Endothelial cell of umbilical vein (primary cell): ENCODE results near the gene CASP7. TPM values are rescaled to one million over a fixed set of nuclear protein-coding genes. Genes with fewer than 3 reads are reported as not detected.

Source experiments
- BruUV-seq: library from RNA; stranded (reverse); fragments of 400-500 nt; replicated peaks from 2 replicates; lab custom pipeline; 2021; lab: Mats Ljungman, UMichigan
- CTCF ChIA-PET: fragments of 300-600, 350-600 bp; sonication (Branson Sonifier 250); formaldehyde crosslinking; loops from one replicate; lab custom pipeline; 2021; ENCODE audit warnings: antibody characterized with exemption, inconsistent platforms; lab: Charles Lee
- POLR2A ChIA-PET: fragments of 300-600, 350-600 bp; sonication (Branson Sonifier 250); formaldehyde crosslinking; loops from one replicate; lab custom pipeline; 2021; ENCODE audit warnings: antibody characterized with exemption, inconsistent platforms; lab: Charles Lee
- DNase-seq: peaks from one replicate; pipeline ENCODE4 v3.0.0-alpha.2; 2011; ENCODE audit warnings: low read depth, low spot score
- FAIRE-seq: peaks from 2 replicates; lab custom pipeline; 2011; peaks lifted over from hg19 to GRCh38; lab: Jason Lieb, UNC
- H2AFZ ChIP-seq: 2 replicates; pipeline ENCODE4 v1.6.0; 2012; ENCODE audit warnings: low read depth, low read length, control low read depth, inconsistent platforms
- H3K27ac ChIP-seq: 2 replicates; pipeline ENCODE4 v1.5.1; 2011; ENCODE audit warnings: low read depth, mild to moderate bottlenecking, control low read depth, low read length, moderate library complexity; ENCODE audit not compliant: insufficient read depth
- H3K27me3 ChIP-seq, 2 experiments: 2 replicates each; pipeline versions ENCODE4 v1.6.0 to v1.6.1; 2011; ENCODE audit warnings: low read length in 2 of 2, mixed read lengths in 1 of 2; ENCODE audit not compliant: control insufficient read depth in 2 of 2, insufficient read depth in 2 of 2
- H3K36me3 ChIP-seq, 2 experiments: 2 replicates in 1 of 2; 3 replicates in 1 of 2; pipeline ENCODE4 v1.5.1; 2011; ENCODE audit warnings: low read length in 2 of 2, mild to moderate bottlenecking in 1 of 2, moderate library complexity in 1 of 2; ENCODE audit not compliant: control insufficient read depth in 2 of 2, insufficient read depth in 2 of 2; ENCODE audit errors: extremely low read depth in 1 of 2
- H3K4me1 ChIP-seq: 3 replicates; pipeline ENCODE4 v1.5.1; 2011; ENCODE audit warnings: mild to moderate bottlenecking, low read length; ENCODE audit not compliant: control insufficient read depth, insufficient read depth; ENCODE audit errors: extremely low read depth
- H3K4me2 ChIP-seq: 2 replicates; pipeline ENCODE4 v1.6.1; 2011; ENCODE audit warnings: low read length, control low read depth, mixed read lengths; ENCODE audit not compliant: insufficient read depth
- H3K4me3 ChIP-seq, 3 experiments: fragments of 200-600 bp in 1 of 3; sonication (generic), shearing (Covaris generic) in 1 of 3; replicated peaks in 1 of 3; 2 replicates each; pipeline ENCODE4 v1.5.1; 2011 to 2016; ENCODE audit warnings: control low read depth in 3 of 3, low read length in 3 of 3, mild to moderate bottlenecking in 2 of 3, inconsistent platforms in 1 of 3, low read depth in 1 of 3, moderate library complexity in 1 of 3; ENCODE audit not compliant: insufficient read depth in 1 of 3
- H3K79me2 ChIP-seq: 2 replicates; pipeline ENCODE4 v1.6.0; 2012; ENCODE audit warnings: low read length, inconsistent platforms; ENCODE audit not compliant: control insufficient read depth, insufficient read depth
- H3K9ac ChIP-seq: replicated peaks from 2 replicates; pipeline ENCODE3; 2011; ENCODE audit warnings: low read length, control low read depth; ENCODE audit not compliant: insufficient read depth; ENCODE audit errors: extremely low read depth
- H3K9me1 ChIP-seq: replicated peaks from 3 replicates; pipeline ENCODE4 v1.6.0; 2011; ENCODE audit warnings: mild to moderate bottlenecking, low read length; ENCODE audit not compliant: control insufficient read depth, insufficient read depth; ENCODE audit errors: extremely low read depth
- H3K9me3 ChIP-seq: replicated peaks from 2 replicates; pipeline ENCODE4 v1.5.1; 2012; ENCODE audit warnings: low read length, inconsistent platforms; ENCODE audit not compliant: control insufficient read depth, insufficient read depth
- H4K20me1 ChIP-seq: replicated peaks from 2 replicates; pipeline ENCODE3; 2011; ENCODE audit warnings: mild to moderate bottlenecking, low read length; ENCODE audit not compliant: control insufficient read depth, insufficient read depth; ENCODE audit errors: extremely low read depth
- EZH2 ChIP-seq: IDR thresholded peaks from 2 replicates; pipeline ENCODE4 v1.6.1; 2012; ENCODE audit warnings: borderline replicate concordance, low read depth, mild to moderate bottlenecking, moderate library complexity, low read length, inconsistent platforms; ENCODE audit not compliant: severe bottlenecking
- FOS ChIP-seq: IDR thresholded peaks from 2 replicates; pipeline ENCODE4 v1.6.1; 2011; ENCODE audit warnings: mild to moderate bottlenecking, low read length, moderate library complexity, borderline replicate concordance; ENCODE audit not compliant: insufficient read depth
- GATA2 ChIP-seq: IDR thresholded peaks from 2 replicates; pipeline ENCODE4 v1.7.0; 2011; ENCODE audit warnings: low read depth, mild to moderate bottlenecking, moderate library complexity, mixed read lengths, low read length; ENCODE audit not compliant: insufficient read length, insufficient read depth
- JUN ChIP-seq: IDR thresholded peaks from 2 replicates; pipeline ENCODE4 v1.6.1; 2011; ENCODE audit warnings: borderline replicate concordance, low read depth; ENCODE audit not compliant: insufficient read length, insufficient read depth
- MAX ChIP-seq: IDR thresholded peaks from 2 replicates; pipeline ENCODE4 v1.6.1; 2011; ENCODE audit not compliant: insufficient read depth, insufficient read length
- MYC ChIP-seq: IDR thresholded peaks from one replicate; pipeline ENCODE4 v1.6.1; 2011; ENCODE audit warnings: mild to moderate bottlenecking, low read depth, low read length
- POLR2A ChIP-seq: IDR thresholded peaks from 2 replicates; pipeline ENCODE4 v1.6.1; 2012; ENCODE audit warnings: low read depth, mild to moderate bottlenecking, control low read depth, low read length
- dilution Hi-C: fragments of 300-500 bp; cut with MboI; formaldehyde crosslinking; loops from one replicate; pipeline ENCODE4 v1.15.0; 2019; ENCODE audit warnings: low sequenced_read_pairs; ENCODE audit not compliant: extremely low pct_ligation_motif_present
- intact Hi-C: fragments of 100-400 bp; cut with micrococcal nuclease; formaldehyde crosslinking; loops from one replicate; pipeline ENCODE4 v1.10.0; 2022
- polyA plus RNA-seq, 4 experiments: library from polyadenylated mRNA; depleted of rRNA in 3 of 4; stranded (reverse) in 3 of 4; unstranded in 1 of 4; fragments of >200 nt; gene quantifications; 2 replicates each; pipeline versions ENCODE4 v1.2.1 to v1.2.3, GENCODE V29; 2011 to 2012; ENCODE audit warnings: missing spikeins in 1 of 4
- total RNA-seq: library from RNA; stranded (reverse); gene quantifications from 2 replicates; pipeline ENCODE4 v1.2.3, GENCODE V29; 2021

The CASP7 gene
- total and polyA plus RNA-seq, 2 donors (not counting 3 experiments of a cell fraction or from before 2014, with no cell fraction given): 14.6 to 54.3 TPM

- no peaks in the 10 kb centered on the region for H3K4me1 ChIP-seq
- no peak within 1 kb of the TSS for H3K9ac ChIP-seq
- FAIRE-seq (no peak), DNase-seq (no peak)
- H3K4me2 ChIP-seq: no peak within 1 kb of the TSS
- intact Hi-C loops: no loop called here
- TF ChIP-seq JUN (no peak), MAX (no peak), POLR2A (no peak), GATA2 (no peak)
- dilution Hi-C loops: no loop called here
- no peaks in the 10 kb centered on the region for H3K79me2 ChIP-seq
- POLR2A ChIA-PET: no interaction called here
- CTCF ChIA-PET: no interaction called here
- peaks cover 0 to 2% of the 10 kb centered on the region in 2 experiments for H3K27me3 ChIP-seq
- no peaks in the 10 kb centered on the region for H4K20me1 ChIP-seq
- H3K4me3 ChIP-seq: no peak within 1 kb of the TSS
- no TSS peak for BruUV-seq
- no peak within 1 kb of the TSS for H3K27ac ChIP-seq
- H3K36me3 ChIP-seq: no peaks in the 10 kb centered on the region
- H3K9me1 ChIP-seq: no peaks in the 10 kb centered on the region
- no peak within 1 kb of the TSS for H2AFZ ChIP-seq
- no peaks in the 10 kb centered on the region for H3K9me3 ChIP-seq
Observed at GRCh38 chr10:113751181-113751732, 71.5 kb downstream of the CASP7 start, which contains the start of gene PLEKHS1. TSS of gene PLEKHS1 (plus strand) at chr10:113751682. CDS start at chr10:113755278, 3,596 bp downstream.

DNA sequence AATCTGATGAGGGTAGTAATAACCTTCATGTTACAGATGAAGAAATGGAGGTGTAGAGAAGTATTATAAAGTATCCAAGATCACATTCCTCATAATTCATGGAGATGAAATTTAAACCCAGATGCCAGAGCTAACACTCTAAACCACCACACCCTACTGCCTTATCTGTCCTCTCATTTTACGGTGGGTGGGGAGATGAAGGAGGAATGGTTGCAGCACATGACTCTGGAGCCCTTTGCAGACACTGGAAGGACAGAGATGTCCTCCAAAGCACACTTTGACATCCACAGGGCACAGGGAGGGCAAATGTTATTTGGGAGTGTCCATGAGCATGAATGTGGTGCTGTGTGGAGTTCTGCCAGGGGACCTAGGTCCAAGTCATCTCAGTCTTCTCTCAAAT is 72.8 kb downstream of the CASP7 start:
- DNase-seq (no peak), FAIRE-seq (no peak)
- H3K9me1 ChIP-seq: no peaks in the 10 kb centered on the region
- no peak overlapping the region for H3K9ac ChIP-seq
- H3K36me3 ChIP-seq: no peaks in the 10 kb centered on the region
- no TSS peak for BruUV-seq
- H3K4me3 ChIP-seq: no peak overlapping the region
- H3K4me2 ChIP-seq: no peak overlapping the region
- POLR2A ChIA-PET: no interaction called here
- H3K27me3 ChIP-seq: peaks cover 0 to 2% of the 10 kb centered on the region in 2 experiments
- CTCF ChIA-PET: interaction anchor here (1.1 to 1.5 kb wide), 2 partner anchors 16 to 20 kb away, joined by 3 read pairs; no protein-coding TSS in a partner anchor
- intact Hi-C loops (no loop called here), dilution Hi-C loops (no loop called here)
- H3K27ac ChIP-seq: no peak overlapping the region
- no peaks in the 10 kb centered on the region for H3K79me2 ChIP-seq
- no peak for TF ChIP-seq JUN
- TF ChIP-seq MYC: no peak
- TF ChIP-seq MAX: no peak
- no peak for TF ChIP-seq EZH2
- TF ChIP-seq FOS: no peak
- no peaks in the 10 kb centered on the region for H4K20me1 ChIP-seq
- no peaks in the 10 kb centered on the region for H3K4me1 ChIP-seq
- no peak overlapping the region for H2AFZ ChIP-seq
- H3K9me3 ChIP-seq: no peaks in the 10 kb centered on the region
